Measurements from ENCODE around the gene XRCC5.

DNA sequence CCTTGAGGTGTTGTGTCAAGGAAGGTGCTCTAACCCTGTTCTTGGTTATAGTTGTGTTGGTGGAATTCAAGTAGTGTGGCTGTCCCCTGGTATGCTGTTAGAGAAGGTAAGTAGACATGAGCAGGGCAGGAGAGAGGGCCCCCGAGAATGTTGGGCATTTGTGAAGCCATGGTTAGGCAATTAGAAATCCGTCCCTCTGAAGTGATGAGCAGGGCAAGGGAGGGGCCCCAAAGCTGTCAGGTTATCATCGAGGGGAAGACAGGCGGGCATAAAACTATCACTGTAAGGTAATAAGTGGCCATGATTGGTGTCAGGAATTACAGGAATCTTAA is 5.2 kb downstream of the XRCC5 start:
- TF ChIP-seq, protein P1, sequence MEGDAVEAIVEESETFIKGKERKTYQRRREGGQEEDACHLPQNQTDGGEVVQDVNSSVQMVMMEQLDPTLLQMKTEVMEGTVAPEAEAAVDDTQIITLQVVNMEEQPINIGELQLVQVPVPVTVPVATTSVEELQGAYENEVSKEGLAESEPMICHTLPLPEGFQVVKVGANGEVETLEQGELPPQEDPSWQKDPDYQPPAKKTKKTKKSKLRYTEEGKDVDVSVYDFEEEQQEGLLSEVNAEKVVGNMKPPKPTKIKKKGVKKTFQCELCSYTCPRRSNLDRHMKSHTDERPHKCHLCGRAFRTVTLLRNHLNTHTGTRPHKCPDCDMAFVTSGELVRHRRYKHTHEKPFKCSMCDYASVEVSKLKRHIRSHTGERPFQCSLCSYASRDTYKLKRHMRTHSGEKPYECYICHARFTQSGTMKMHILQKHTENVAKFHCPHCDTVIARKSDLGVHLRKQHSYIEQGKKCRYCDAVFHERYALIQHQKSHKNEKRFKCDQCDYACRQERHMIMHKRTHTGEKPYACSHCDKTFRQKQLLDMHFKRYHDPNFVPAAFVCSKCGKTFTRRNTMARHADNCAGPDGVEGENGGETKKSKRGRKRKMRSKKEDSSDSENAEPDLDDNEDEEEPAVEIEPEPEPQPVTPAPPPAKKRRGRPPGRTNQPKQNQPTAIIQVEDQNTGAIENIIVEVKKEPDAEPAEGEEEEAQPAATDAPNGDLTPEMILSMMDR (IDR thresholded peaks at IDR 0.05) = no peak
- TF ChIP-seq EZH2 (IDR thresholded peaks at IDR 0.05; ENCODE audit: borderline replicate concordance, insufficient read depth, low read depth, low read length, poor library complexity, severe bottlenecking) = no peak
